A549 treated with GW870086 at 1 μM for 4 hours (cell line): ENCODE measurements around the gene PCDHGA6. TPM values are rescaled to one million over a fixed set of nuclear protein-coding genes. Genes with fewer than 3 reads are reported as not detected.

ENCODE experiments used
- total RNA-seq: library from RNA; stranded (reverse); fragments of 200-300 nt; extraction: Qiagen RNA extraction; gene quantifications from 5 replicates; pipeline ENCODE4 v1.2.3, GENCODE V29; 2022; ENCODE audit warnings: low read depth

Gene PCDHGA6
- total RNA-seq: 0.13 to 0.26 TPM (median 0.14 TPM) in 5 replicates

DNA sequence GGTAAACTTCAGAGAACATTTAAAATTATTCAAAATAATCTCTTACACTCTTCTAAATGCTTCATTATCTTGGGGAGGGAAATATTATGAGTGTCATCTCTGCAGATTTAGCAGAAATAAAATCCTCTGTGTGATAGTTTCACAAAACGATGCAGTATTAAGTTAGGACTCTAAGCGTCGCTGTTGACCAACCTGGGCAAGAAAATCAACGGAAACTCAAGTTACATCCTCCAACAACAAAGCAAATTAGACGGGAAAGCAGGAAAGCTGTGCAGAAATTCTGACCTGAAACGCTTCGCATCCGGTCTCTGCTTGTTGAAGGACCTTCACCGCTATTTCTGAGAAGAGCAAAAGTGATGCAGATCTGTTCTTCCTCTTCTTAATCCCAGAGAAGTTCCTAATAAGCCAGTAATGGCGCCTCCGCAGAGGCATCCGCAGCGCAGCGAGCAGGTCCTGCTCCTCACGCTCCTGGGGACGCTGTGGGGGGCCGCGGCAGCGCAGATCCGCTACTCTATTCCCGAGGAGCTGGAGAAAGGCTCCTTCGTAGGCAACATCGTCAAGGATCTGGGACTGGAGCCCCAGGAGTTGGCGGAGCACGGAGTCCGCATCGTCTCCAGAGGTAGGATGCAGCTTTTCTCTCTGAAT lies at the start of gene PCDHGA6:
PCDHGA6 (plus strand) TSS at position 219 of the 645 bp plus-strand sequence; CDS start at position 412, 193 bp downstream.

DNA sequence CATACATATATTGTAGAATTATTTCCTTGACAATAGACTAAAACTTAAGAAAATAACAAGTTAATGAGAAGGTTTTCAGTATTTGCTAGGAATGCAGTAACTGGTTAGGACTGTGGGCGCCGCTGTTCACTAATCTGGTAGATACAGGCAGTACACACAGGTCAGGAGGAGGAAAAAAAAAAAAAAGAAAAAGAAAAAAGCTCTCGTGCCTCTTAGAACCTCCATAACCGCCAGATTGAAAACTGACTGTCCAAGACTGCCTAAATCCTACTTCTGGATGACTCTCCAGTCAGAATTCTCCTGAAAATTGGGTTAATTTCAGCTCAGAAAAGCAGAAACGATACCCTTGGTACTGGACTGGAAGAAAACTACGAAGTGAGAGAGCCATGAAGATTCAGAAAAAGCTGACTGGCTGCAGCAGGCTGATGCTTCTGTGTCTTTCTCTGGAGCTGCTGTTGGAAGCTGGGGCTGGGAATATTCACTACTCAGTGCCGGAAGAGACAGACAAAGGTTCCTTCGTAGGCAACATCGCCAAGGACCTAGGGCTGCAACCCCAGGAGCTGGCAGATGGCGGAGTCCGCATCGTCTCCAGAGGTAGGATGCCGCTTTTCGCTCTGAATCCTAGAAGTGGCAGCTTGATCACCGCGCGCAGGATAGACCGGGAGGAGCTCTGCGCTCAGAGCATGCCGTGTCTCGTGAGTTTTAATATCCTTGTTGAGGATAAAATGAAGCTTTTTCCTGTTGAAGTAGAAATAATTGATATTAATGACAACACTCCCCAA lies 43.2 kb upstream of the PCDHGA6 start, which contains the start of gene PCDHGA1:
PCDHGA1 (plus strand) TSS at position 216 of the 782 bp plus-strand sequence.

DNA sequence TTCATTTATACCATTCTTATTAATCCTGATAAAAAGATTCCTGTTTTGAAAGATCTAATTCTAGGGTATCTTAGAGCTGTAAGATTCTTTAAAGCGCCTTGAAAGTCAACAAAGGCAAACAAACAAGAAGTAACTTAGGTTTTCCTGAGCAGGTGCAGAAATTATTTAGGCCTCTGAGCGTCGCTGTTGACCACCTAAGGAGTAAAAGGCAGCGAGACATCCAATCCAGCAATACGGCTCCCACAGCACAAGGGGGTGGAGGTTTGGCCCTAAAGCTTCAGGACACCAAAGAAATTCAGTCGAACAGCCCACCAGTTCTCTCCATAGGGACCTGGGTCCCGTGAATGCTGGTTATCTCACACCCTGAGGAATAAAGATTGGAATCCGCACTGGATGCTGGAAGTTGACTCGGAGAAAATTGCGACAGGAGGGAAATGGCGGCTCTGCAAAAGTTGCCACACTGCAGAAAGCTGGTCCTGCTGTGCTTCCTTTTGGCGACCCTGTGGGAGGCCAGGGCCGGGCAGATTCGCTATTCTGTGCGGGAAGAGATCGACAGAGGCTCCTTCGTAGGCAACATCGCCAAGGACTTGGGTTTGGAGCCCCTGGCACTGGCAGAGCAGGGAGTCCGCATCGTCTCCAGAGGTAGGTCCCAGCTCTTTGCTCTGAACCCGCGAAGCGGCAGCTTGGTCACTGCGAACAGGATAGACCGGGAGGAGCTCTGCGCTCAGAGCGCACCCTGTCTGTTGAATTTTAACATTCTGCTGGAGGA lies 35.0 kb upstream of the PCDHGA6 start, which contains the start of gene PCDHGA2:
PCDHGA2 (plus strand) TSS at position 223 of the 769 bp plus-strand sequence.

DNA sequence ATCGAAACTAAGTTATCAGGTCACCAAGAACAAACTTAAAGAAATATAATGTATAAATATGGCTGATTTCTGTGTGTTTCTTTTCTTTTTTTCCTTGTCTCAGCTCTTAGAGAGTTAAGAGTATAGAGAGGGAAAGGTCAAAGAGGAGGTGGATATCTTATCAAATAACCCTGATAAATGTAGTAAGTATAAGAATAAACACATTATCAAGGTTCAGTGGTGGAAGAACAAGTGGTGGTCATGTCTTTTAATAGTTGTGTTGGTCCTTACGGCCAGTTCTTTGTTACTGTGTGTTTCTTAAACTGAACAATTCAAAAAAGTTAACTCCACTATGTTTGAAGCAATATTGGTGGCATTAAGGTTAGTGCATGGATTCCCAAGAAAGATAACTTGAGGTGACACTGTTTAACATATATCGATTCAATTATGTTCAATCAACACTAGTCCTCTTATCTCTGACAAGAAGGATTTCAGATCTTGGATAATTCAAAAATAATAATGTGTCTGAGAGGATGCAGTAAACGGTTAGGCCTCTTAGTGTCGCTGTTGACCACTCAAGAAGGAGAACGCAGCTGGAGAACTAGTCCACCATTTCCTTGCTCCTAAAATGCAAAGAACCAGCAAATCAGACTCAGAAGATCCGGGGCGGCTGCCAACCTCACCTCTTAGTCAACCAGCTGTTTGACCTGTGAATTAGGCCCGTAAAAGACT lies 30.3 kb upstream of the PCDHGA6 start, which contains the start of gene PCDHGA3:
PCDHGA3 (plus strand) TSS at position 588 of the 711 bp plus-strand sequence. CDS start 205 bp downstream, outside the sequence.

DNA sequence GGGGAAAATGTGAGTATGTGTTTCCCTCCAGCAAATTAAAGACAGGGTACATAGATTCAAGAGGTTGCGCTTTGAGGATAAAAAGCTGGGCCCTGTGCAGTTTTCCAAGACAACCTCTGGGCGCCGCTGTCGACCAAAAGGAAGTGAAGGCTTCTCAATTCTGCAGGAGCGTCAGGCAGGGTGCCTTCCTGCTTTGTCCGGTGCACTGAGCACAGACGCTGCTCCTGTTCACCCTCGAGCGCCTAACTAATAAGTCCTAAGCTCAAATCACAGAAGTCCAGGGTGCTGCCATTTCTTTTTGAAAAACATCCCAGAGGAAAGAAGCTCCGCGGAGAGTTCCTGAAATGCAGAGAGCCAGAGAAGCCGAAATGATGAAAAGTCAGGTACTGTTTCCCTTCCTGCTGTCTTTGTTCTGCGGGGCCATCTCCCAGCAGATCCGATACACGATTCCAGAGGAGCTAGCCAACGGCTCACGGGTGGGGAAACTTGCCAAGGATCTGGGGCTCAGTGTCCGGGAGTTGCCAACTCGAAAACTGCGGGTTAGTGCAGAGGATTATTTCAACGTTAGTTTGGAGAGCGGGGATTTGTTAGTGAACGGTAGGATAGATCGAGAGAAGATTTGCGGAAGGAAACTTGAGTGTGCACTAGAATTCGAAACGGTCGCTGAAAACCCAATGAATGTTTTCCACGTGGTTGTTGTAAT lies 23.6 kb upstream of the PCDHGA6 start, which contains the start of gene PCDHGB1:
PCDHGB1 (plus strand) TSS at position 183 of the 703 bp plus-strand sequence; CDS start at position 345, 162 bp downstream.

DNA sequence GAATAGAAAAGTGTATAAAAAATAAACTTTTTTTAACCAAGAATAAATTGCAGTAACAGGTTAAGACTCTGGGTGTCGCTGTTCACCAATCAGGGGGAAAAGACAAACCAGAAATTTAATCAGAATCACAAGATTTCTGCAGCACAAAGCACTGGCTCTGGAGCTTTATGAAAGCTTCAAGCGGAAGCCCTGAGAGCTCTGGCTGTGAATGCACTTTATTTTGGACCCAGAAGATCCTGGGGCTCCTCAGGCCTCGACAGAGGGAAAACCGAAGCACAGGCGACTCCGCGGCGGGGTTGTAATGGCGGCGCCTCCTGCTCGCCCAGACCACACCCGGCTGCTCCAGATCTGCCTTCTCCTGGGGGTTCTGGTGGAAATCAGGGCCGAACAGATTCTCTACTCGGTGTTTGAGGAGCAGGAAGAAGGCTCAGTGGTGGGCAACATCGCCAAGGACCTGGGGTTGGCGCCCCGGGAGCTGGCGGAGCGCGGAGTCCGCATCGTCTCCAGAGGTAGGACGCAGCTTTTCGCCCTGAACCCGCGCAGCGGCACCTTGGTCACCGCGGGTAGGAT lies 18.7 kb upstream of the PCDHGA6 start, which contains the start of gene PCDHGA4:
PCDHGA4 (plus strand) TSS at position 122 of the 570 bp plus-strand sequence; CDS start at position 209, 87 bp downstream.

DNA sequence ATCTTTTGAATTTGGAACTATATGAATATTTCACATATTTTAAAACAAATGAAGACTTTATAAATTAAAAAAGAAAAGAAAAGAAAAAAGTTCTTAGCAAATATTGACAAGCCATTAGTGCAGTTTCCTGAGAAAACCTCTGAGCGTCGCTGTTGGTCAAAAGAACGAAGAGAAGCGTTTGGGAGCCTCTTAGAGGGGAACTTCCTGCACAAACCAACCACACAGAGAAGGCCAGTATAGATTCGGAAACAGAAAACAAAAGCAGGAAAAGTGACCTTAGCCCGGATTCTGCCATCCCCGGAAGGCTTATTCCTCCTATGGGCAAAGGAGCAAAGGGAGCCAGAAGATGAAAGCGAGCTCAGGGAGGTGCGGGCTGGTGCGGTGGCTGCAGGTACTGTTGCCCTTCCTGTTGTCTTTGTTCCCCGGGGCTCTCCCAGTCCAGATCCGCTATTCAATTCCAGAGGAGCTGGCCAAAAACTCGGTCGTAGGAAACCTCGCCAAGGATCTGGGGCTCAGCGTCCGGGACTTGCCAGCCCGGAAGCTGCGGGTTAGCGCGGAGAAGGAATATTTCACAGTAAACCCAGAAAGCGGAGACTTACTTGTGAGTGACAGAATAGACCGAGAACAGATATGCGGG lies 13.8 kb upstream of the PCDHGA6 start, which contains the start of gene PCDHGB2:
PCDHGB2 (plus strand) TSS at position 205 of the 637 bp plus-strand sequence; CDS start at position 347, 142 bp downstream.

DNA sequence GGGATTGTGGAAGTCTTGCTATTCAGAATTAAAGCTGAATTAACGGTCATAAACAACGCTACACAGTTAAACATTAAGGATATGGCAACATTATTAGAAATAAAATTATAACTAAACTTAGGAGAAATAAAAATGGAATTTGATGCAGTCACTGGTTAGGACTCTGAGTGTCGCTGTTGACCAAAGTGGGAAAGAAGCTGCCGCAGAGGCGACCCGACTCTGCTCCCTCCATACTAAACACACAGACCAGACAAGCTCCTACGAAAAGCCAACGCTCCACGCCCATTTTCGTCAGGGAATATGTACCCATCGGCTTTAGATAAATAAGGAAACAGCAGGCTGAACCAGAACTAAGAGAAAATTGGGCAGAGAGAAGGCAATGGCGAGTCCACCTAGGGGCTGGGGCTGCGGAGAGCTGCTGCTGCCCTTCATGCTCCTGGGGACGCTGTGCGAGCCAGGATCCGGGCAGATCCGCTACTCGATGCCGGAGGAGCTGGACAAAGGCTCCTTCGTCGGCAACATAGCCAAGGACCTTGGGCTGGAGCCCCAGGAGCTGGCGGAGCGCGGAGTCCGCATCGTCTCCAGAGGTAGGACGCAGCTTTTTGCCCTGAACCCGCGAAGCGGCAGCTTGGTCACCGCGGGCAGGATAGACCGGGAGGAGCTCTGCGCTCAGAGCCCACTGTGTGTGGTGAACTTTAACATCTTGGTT lies 9.6 kb upstream of the PCDHGA6 start, which contains the start of gene PCDHGA5:
PCDHGA5 (plus strand) TSS at position 211 of the 709 bp plus-strand sequence; CDS start at position 380, 169 bp downstream.

DNA sequence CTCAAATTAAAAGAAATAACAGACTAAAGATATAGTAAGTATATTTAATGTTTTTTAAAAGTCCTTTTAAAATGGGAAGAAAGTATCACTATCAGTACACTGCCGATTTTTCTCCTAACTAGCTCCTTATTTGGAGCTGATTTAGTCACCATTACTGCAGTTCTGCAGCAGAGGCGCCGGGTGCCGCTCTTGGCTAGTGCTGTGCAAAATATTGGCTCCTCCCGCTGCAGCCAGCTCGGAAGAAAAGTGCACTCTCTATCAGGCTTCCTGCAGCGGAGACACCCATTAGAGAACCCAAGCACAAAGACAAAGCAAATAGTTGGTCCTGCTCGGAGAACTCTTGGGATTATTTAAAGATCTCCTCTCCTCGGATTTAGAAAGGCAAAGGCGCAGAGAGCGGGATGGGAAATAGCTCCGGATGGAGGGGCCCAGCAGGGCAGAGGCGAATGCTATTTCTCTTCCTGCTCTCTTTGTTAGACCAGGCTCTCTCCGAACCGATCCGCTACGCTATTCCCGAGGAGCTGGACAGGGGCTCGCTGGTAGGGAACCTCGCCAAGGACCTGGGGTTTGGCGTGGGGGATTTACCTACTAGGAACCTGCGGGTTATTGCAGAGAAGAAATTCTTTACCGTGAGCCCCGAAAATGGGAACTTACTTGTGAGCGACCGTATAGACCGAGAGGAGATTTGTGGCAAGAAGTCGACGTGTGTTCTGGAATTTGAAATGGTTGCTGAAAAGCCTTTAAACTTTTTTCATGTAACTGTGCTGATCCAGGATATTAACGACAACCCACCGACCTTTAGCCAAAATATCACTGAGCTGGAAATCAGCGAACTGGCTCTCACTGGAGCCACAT lies 3.5 kb upstream of the PCDHGA6 start, which contains the start of gene PCDHGB3:
PCDHGB3 (plus strand) TSS at position 249 of the 855 bp plus-strand sequence; CDS start at position 402, 153 bp downstream.

DNA sequence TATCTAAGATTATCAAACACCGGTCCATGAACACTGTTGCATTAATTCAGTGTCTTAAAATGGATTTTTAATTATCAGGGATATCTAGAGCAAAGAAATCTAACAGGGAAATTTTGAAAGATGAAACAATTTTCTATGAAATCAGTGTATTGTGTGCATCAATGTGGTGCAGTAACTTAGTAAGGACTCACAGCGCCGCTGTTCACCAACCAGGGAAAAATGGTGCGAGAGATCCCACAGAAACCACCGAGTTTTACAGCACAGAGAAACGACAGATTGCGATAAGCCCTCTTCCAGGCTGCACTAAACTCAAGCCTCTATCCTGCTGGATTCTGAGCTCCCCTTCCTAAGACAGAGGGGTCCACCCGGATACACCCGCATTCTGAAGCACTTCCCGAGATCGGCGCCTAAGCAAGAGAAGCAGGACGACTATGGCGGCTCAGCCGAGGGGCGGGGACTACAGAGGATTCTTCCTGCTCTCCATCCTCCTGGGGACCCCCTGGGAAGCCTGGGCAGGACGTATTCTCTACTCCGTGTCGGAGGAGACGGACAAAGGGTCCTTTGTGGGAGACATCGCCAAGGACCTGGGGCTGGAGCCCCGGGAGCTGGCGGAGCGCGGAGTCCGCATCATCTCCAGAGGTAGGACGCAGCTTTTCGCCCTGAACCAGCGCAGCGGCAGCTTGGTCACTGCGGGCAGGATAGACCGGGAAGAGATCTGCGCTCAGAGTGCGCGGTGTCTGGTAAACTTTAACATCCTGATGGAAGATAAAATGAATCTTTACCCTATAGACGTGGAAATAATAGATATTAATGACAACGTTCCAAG lies 9.0 kb downstream of the PCDHGA6 start, which contains the start of gene PCDHGA7:
PCDHGA7 (plus strand) TSS at position 274 of the 826 bp plus-strand sequence; CDS start at position 432, 158 bp downstream.

DNA sequence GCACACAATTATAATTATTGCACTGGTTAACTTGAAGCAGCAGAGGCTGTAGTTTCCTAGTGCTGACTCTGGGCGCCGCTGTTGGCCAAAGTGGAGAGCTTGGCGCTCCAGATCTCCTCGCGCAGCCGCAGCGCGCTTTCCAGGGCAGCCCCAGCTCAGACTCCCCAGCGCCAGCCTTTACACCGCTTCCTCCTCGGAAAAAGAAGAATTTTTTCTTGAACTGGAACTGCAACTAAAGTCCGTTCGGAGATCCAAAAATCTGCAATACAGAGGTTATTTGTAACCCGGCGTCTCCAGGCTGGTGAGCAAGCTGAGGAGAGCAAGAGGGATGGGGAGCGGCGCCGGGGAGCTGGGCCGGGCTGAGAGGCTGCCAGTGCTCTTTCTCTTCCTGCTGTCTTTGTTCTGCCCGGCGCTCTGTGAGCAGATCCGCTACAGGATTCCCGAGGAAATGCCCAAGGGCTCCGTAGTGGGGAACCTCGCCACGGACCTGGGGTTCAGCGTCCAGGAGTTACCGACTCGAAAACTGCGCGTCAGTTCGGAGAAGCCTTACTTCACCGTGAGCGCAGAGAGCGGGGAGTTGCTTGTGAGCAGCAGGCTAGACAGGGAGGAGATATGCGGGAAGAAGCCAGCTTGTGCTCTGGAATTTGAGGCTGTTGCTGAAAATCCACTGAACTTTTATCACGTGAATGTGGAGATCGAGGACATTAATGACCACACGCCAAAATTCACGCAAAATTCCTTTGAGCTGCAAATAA lies 14.0 kb downstream of the PCDHGA6 start, which contains the start of gene PCDHGB4:
PCDHGB4 (plus strand) TSS at position 142 of the 755 bp plus-strand sequence; CDS start at position 329, 187 bp downstream.

DNA sequence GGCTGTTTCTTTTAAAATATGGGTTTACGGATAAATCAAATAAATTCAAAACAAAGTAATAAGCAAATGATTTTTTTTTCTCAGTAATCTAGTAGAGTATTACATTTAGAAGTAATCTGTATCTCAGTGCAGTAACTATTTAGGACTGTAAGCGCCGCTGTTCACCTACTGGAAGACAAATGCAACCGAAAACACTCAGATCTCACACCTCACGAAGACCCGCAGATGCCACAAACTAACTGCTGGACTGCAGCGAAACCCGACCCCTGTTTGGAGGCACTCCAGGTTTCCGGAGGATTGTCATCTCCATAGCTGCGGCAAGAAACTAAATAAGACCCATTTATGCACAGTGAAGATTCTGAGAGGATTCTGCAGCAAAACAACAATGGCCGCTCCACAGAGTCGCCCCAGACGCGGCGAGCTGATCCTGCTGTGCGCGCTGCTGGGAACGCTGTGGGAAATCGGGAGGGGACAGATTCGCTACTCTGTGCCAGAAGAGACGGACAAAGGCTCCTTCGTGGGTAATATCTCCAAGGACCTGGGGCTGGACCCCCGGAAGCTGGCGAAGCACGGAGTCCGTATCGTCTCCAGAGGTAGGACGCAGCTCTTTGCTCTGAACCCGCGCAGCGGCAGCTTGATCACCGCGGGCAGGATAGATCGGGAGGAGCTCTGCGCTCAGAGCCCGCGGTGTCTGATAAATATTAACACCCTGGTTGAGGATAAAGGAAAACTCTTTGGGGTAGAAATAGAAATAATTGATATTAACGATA lies 18.9 kb downstream of the PCDHGA6 start, which contains the start of gene PCDHGA8:
PCDHGA8 (plus strand) TSS at position 205 of the 770 bp plus-strand sequence; CDS start at position 386, 181 bp downstream.

DNA sequence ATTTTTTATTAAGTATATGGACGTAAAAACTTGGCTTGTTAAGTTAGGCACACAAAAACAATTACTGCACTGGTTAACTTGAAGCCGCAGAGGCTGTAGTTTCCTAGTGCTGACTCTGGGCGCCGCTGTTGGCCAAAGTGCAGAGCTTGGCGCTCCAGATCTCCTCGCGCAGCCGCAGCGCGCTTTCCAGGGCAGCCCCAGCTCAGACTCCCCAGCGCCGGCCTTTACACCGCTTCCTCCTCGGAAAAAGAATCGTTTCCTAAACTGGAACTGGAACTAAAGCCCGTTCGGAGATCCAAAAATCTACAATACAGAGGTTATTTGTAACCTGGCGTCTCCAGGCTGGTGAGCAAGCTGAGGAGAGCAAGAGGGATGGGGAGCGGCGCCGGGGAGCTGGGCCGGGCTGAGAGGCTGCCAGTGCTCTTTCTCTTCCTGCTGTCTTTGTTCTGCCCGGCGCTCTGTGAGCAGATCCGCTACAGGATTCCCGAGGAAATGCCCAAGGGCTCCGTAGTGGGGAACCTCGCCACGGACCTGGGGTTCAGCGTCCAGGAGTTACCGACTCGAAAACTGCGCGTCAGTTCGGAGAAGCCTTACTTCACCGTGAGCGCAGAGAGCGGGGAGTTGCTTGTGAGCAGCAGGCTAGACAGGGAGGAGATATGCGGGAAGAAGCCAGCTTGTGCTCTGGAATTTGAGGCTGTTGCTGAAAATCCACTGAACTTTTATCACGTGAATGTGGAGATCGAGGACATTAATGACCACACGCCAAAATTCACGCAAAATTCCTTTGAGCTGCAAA lies 24.3 kb downstream of the PCDHGA6 start, which contains the start of gene PCDHGB5:
PCDHGB5 (plus strand) TSS at position 192 of the 796 bp plus-strand sequence; CDS start at position 373, 181 bp downstream.

DNA sequence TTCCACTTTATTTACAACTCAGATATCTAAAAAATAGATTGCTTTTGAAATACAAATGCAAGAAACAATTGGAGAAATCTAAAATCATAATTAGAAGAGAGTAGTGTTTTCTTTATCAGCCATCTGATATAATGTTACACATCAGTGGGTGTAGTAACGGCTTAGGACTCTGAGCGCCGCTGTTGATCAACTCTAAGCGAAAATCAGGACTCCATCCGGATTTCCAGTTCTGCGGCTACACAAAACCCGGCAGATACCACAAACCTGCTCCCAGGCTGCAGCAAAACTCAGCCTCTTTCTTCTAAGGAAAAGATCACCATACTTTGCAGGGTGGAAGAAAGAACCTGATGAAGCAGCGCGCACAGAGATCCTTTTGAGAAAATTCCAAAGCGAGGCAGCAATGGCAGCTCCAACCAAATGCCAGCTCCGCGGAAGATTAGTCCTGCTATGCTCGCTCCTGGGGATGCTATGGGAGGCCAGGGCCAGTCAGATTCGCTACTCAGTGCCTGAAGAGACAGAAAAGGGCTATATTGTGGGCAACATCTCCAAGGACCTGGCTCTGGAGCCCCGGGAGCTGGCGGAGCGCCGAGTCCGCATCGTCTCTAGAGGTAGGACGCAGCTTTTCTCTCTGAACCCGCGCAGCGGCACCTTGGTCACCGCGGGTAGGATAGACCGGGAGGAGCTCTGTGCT lies 29.0 kb downstream of the PCDHGA6 start, which contains the start of gene PCDHGA9:
PCDHGA9 (plus strand) TSS at position 226 of the 691 bp plus-strand sequence; CDS start at position 401, 175 bp downstream.

